K562 (cell line): ENCODE measurements around the gene TESMIN. TPM values are rescaled to one million over a fixed set of nuclear protein-coding genes. Genes with fewer than 3 reads are reported as not detected.

Experiments
- ATAC-seq: fragments of 200-7000 bp; cut with Tn5 transposase; 3 replicates; pipeline ENCODE4 v1.9.1; 2020; ENCODE audit warnings: moderate library complexity
- BruUV-seq: library from RNA; stranded (reverse); fragments of 400-500 nt; replicated peaks from 2 replicates; lab custom pipeline; 2021; lab: Mats Ljungman, UMichigan
- CTCF ChIA-PET: fragments of 300-600 bp; formaldehyde crosslinking; extraction: SDS; loops from one replicate; lab custom pipeline; 2021; ENCODE audit warnings: low intra/inter-chr PET ratio; lab: Yijun Ruan, JAX
- POLR2A ChIA-PET: fragments of 300-600, 350-650 bp; sonication (Branson Sonifier 250); formaldehyde crosslinking; extraction: SDS; loops from one replicate; lab custom pipeline; 2021; ENCODE audit warnings: antibody characterized with exemption, inconsistent platforms; lab: Yijun Ruan, JAX
- DNase-seq, 4 experiments: peaks; one replicate each; pipeline versions ENCODE4 v3.0.0 to v3.0.0-alpha.2; 2011 to 2018; ENCODE audit warnings: low spot score in 3 of 4, mixed read lengths in 3 of 4; ENCODE audit errors: extremely low read depth in 1 of 4
- FAIRE-seq: peaks from 2 replicates; lab custom pipeline; 2011; peaks lifted over from hg19 to GRCh38; lab: Jason Lieb, UNC
- H2AFZ ChIP-seq: 2 replicates; pipeline ENCODE4 v1.6.0; 2011; ENCODE audit warnings: low read depth, low read length, control low read depth, inconsistent platforms
- H3K27ac ChIP-seq: fragments of 200-600 bp; 3 replicates; pipeline ENCODE4 v1.8.0; 2011; ENCODE audit warnings: low read depth, mild to moderate bottlenecking, control low read depth, inconsistent platforms, low read length, moderate library complexity, mixed read lengths; ENCODE audit errors: extremely low read depth
- H3K27me3 ChIP-seq, 2 experiments: fragments of 300-600 bp in 1 of 2; 2 replicates in 1 of 2; 3 replicates in 1 of 2; pipeline versions ENCODE4 v1.6.0 to v1.8.0; 2011; ENCODE audit warnings: inconsistent platforms in 2 of 2, low read length in 2 of 2, mild to moderate bottlenecking in 1 of 2, mixed read lengths in 1 of 2, moderate library complexity in 1 of 2; ENCODE audit not compliant: control insufficient read depth in 2 of 2, insufficient read depth in 2 of 2
- H3K36me3 ChIP-seq: fragments of 300-600 bp; 3 replicates; pipeline ENCODE4 v1.8.0; 2011; ENCODE audit warnings: mild to moderate bottlenecking, low read length, inconsistent platforms; ENCODE audit not compliant: control insufficient read depth, insufficient read depth
- H3K4me1 ChIP-seq, 2 experiments: fragments of 200-600 bp in 1 of 2; replicated peaks in 1 of 2; 2 replicates in 1 of 2; 3 replicates in 1 of 2; pipeline versions ENCODE4 v1.5.1 to v1.8.0; 2011; ENCODE audit warnings: inconsistent platforms in 2 of 2, low read length in 2 of 2, mild to moderate bottlenecking in 1 of 2, mixed read lengths in 1 of 2, moderate library complexity in 1 of 2; ENCODE audit not compliant: control insufficient read depth in 2 of 2, insufficient read depth in 2 of 2
- H3K4me2 ChIP-seq: 2 replicates; pipeline ENCODE4 v1.6.1; 2011; ENCODE audit warnings: low read length, control low read depth, inconsistent platforms, mixed read lengths; ENCODE audit not compliant: insufficient read depth
- H3K4me3 ChIP-seq: fragments of 200-600 bp; sonication (generic), shearing (Covaris generic); 2 replicates; pipeline ENCODE4 v1.5.1; 2016; ENCODE audit warnings: control low read depth, inconsistent platforms
- H3K79me2 ChIP-seq: fragments of 200-600 bp; 3 replicates; pipeline ENCODE4 v1.8.0; 2011; ENCODE audit warnings: low read length, inconsistent platforms; ENCODE audit not compliant: control insufficient read depth, insufficient read depth
- H3K9ac ChIP-seq, 2 experiments: 2 replicates each; pipeline versions ENCODE4 v1.6.0 to v1.6.1; 2011; ENCODE audit warnings: low read depth in 2 of 2, low read length in 2 of 2, control low read depth in 1 of 2, inconsistent platforms in 1 of 2, mild to moderate bottlenecking in 1 of 2, mixed read lengths in 1 of 2; ENCODE audit not compliant: insufficient read depth in 1 of 2
- H3K9me1 ChIP-seq: one replicate; pipeline ENCODE4 v1.6.0; 2011; ENCODE audit warnings: inconsistent platforms, mild to moderate bottlenecking, low read length, moderate library complexity; ENCODE audit not compliant: control insufficient read depth, insufficient read depth
- H3K9me3 ChIP-seq: replicated peaks from 2 replicates; pipeline ENCODE4 v1.5.1; 2011; ENCODE audit warnings: low read depth, low read length, inconsistent platforms; ENCODE audit not compliant: control insufficient read depth, insufficient read depth
- H4K20me1 ChIP-seq: replicated peaks from 2 replicates; pipeline ENCODE4 v1.6.1; 2011; ENCODE audit warnings: low read length, inconsistent platforms, mixed read lengths; ENCODE audit not compliant: control insufficient read depth, insufficient read depth
- BDP1 ChIP-seq: IDR thresholded peaks from 3 replicates; pipeline ENCODE4 v1.6.1; 2011; ENCODE audit not compliant: insufficient read length, insufficient read depth
- COPS2 ChIP-seq: fragments of 450-650 bp; conservative IDR thresholded peaks from 2 replicates; pipeline ENCODE4 v1.6.1; 2016; ENCODE audit warnings: mild to moderate bottlenecking, moderate library complexity
- MAZ ChIP-seq, 2 experiments: fragments of 450-650 bp in 1 of 2; sonication (generic) in 1 of 2; formaldehyde crosslinking; IDR thresholded peaks in 1 of 2; conservative IDR thresholded peaks in 1 of 2; 2 replicates each; pipeline versions ENCODE4 v1.4.0 to v1.5.0; 2020; ENCODE audit warnings: mild to moderate bottlenecking in 1 of 2, missing genetic modification reagents in 1 of 2
- MTA3 ChIP-seq: fragments of 450-650 bp; formaldehyde crosslinking; IDR thresholded peaks from 2 replicates; pipeline ENCODE4 v1.6.1; 2017; ENCODE audit warnings: mild to moderate bottlenecking, borderline replicate concordance
- SP2 ChIP-seq: IDR thresholded peaks from 2 replicates; pipeline ENCODE4 v1.6.1; 2011; ENCODE audit warnings: mild to moderate bottlenecking, low read depth, low read length, moderate library complexity; ENCODE audit not compliant: poor library complexity, severe bottlenecking; ENCODE audit errors: extremely low read depth
- ZNF175 ChIP-seq: fragments of 200-800 bp; sonication (Bioruptor generic); IDR thresholded peaks from 2 replicates; pipeline ENCODE4 v1.6.1; 2016; ENCODE audit warnings: low read depth, mild to moderate bottlenecking, missing genetic modification characterization, missing compliant biosample characterization
- ZNF232 ChIP-seq: sonication (generic); formaldehyde crosslinking; IDR thresholded peaks from 2 replicates; pipeline ENCODE4 v1.8.0; 2022; ENCODE audit warnings: mild to moderate bottlenecking, missing genetic modification reagents
- ZNF263 ChIP-seq: sonication (generic); formaldehyde crosslinking; IDR thresholded peaks from 2 replicates; pipeline ENCODE4 v1.8.0; 2022; ENCODE audit warnings: mild to moderate bottlenecking, missing genetic modification reagents, borderline replicate concordance
- WGBS: fragments of 100-300 bp; shearing (Covaris generic); methylation state at CpG from one replicate; pipeline ENCODE4 v1.1.6; 2016; ENCODE audit warnings: low coverage, mixed read lengths; ENCODE audit not compliant: insufficient coverage; ENCODE audit errors: missing lambda C conversion rate; 5-methylcytosine and 5-hydroxymethylcytosine counted together
- in situ Hi-C: fragments of 300-500 bp; cut with MboI; formaldehyde crosslinking; loops from 4 replicates; pipeline ENCODE4 v1.15.0; 2018; ENCODE audit warnings: inconsistent platforms, mixed read lengths
- intact Hi-C: fragments of 100-400 bp; cut with micrococcal nuclease; formaldehyde crosslinking; loops from 2 replicates; pipeline ENCODE4 v1.14.2; 2022
- polyA plus RNA-seq, 8 experiments: library from polyadenylated mRNA; depleted of rRNA in 4 of 8; stranded (reverse) in 5 of 8; unstranded in 3 of 8; fragments of >200 nt; fragmentation: Nextera tagmentation in 2 of 8; fragmentation: Illumina TruSeq in 1 of 8; extraction: Ambion mirVana in 2 of 8; extraction: Trizol in 1 of 8; gene quantifications; 2 replicates each; pipeline versions ENCODE4 v1.2.1 to v1.2.3, GENCODE V29; 2011 to 2014; ENCODE audit warnings: inconsistent platforms in 1 of 8, missing spikeins in 1 of 8
- total RNA-seq, 7 experiments: library from RNA; depleted of rRNA in 6 of 7; stranded (reverse); fragments of >200 nt in 6 of 7; fragmentation: Illumina TruSeq in 2 of 7; extraction: Trizol in 2 of 7; gene quantifications; 2 replicates each; pipeline versions ENCODE4 v1.2.1 to v1.2.3, GENCODE V29; 2011 to 2021; ENCODE audit warnings: low replicate concordance in 1 of 7
- TF ChIP-seq, protein P1 (sequence below), 3 experiments: IDR thresholded peaks in 2 of 3; conservative IDR thresholded peaks in 1 of 3; 2 replicates each; pipeline ENCODE4 v1.5.1; 2011 to 2012; ENCODE audit warnings: low read length in 3 of 3, mild to moderate bottlenecking in 3 of 3, control low read depth in 2 of 3, improper control_type of control experiment in 1 of 3, inconsistent platforms in 1 of 3, low read depth in 1 of 3, mixed read lengths in 1 of 3, moderate library complexity in 1 of 3; ENCODE audit not compliant: insufficient read depth in 2 of 3
- TF ChIP-seq, protein P2 (sequence below), 2 experiments: fragments of 450-650 bp in 1 of 2; sonication (generic) in 1 of 2; formaldehyde crosslinking in 1 of 2; IDR thresholded peaks; 2 replicates each; pipeline versions ENCODE4 v1.7.1 to v1.9.0; 2016 to 2022; ENCODE audit warnings: inconsistent platforms in 1 of 2, mild to moderate bottlenecking in 1 of 2, missing genetic modification reagents in 1 of 2

The TESMIN gene
- total and polyA plus RNA-seq, 9 of the 15 experiments (the other 6 are each of a cell fraction or from before 2014, with no cell fraction given): 8.9 to 50.5 (median 15.0) TPM

DNA sequence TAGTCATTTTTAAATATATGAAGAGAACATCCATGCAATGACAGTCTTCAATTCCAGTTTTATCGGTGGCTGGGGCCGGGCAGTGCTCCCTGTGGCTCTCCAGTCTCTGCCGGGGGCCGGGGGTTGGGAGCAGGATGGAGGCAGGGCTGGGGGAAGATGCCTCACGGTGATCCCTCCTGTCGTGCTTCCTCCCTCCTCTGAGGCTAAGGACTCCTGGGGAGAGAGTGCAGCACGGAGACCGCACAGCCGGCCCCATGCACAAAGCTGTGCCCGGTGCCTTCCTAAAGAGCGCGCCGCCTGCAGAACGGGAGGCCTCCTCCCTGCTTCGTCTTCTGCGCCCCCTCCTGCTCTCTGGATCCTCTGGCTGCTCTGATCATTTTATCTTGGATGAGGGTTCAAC, 46.4 kb downstream of the TESMIN start:
- peaks cover 0 to 14% of the 10 kb centered on the region in 2 experiments; a peak in 1 of 5 replicates for H3K4me1 ChIP-seq
- H3K27me3 ChIP-seq: peaks cover 14 to 48% of the 10 kb centered on the region in 2 experiments
- BruUV-seq: no TSS peak
- WGBS: 6% methylated on average over 13 of the region's 16 CpGs
- no peak overlapping the region for H3K9ac ChIP-seq
- no peaks in the 10 kb centered on the region for H3K36me3 ChIP-seq
- intact Hi-C loops (no loop called here), in situ Hi-C loops (no loop called here)
- DNase-seq (peak in 2 of 4 experiments; percentile 22 to 33), FAIRE-seq (no peak), ATAC-seq (peak; percentile 94)
- POLR2A ChIA-PET: interaction anchor here (0.7 kb wide), 1 partner anchor 93 kb away, joined by 3 read pairs; no protein-coding TSS in a partner anchor
- no peaks in the 10 kb centered on the region for H3K79me2 ChIP-seq
- no peaks in the 10 kb centered on the region for H3K9me3 ChIP-seq
- no peak overlapping the region for H3K4me3 ChIP-seq
- H4K20me1 ChIP-seq: no peaks in the 10 kb centered on the region
- no peak overlapping the region for H3K4me2 ChIP-seq
- no peak overlapping the region for H3K27ac ChIP-seq
- no peaks in the 10 kb centered on the region for H3K9me1 ChIP-seq
- CTCF ChIA-PET: no interaction called here
- H2AFZ ChIP-seq: peak overlapping the region; percentile 48; the same call in 1 of the 2 replicates
- TF ChIP-seq ZNF232 (CRISPR knock-in tag) (no peak), COPS2 (no peak), ZNF175 (CRISPR knock-in tag) (no peak), SP2 (peak; percentile 30), BDP1 (no peak), ZNF263 (CRISPR knock-in tag) (peak; percentile 74; the same call in 1 of the 2 replicates), MTA3 (peak; percentile 44; the same call in 1 of the 2 replicates), MAZ (CRISPR knock-in tag; conservative IDR thresholded peaks at IDR 0.05 in 1 of 2, IDR thresholded peaks at IDR 0.05 in 1 of 2) (peak in 1 of 2 experiments; percentile 69; a peak in 2 of 4 replicates)
- TF ChIP-seq, protein P1, sequence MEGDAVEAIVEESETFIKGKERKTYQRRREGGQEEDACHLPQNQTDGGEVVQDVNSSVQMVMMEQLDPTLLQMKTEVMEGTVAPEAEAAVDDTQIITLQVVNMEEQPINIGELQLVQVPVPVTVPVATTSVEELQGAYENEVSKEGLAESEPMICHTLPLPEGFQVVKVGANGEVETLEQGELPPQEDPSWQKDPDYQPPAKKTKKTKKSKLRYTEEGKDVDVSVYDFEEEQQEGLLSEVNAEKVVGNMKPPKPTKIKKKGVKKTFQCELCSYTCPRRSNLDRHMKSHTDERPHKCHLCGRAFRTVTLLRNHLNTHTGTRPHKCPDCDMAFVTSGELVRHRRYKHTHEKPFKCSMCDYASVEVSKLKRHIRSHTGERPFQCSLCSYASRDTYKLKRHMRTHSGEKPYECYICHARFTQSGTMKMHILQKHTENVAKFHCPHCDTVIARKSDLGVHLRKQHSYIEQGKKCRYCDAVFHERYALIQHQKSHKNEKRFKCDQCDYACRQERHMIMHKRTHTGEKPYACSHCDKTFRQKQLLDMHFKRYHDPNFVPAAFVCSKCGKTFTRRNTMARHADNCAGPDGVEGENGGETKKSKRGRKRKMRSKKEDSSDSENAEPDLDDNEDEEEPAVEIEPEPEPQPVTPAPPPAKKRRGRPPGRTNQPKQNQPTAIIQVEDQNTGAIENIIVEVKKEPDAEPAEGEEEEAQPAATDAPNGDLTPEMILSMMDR (IDR thresholded peaks at IDR 0.05 in 2 of 3, conservative IDR thresholded peaks at IDR 0.05 in 1 of 3; ENCODE audit: insufficient read depth in 2 of 3, low read depth in 1 of 3, low read length in 3 of 3): peak; percentile 23 to 39 (median 38); a peak in 4 of 6 replicates
- TF ChIP-seq, protein P2, sequence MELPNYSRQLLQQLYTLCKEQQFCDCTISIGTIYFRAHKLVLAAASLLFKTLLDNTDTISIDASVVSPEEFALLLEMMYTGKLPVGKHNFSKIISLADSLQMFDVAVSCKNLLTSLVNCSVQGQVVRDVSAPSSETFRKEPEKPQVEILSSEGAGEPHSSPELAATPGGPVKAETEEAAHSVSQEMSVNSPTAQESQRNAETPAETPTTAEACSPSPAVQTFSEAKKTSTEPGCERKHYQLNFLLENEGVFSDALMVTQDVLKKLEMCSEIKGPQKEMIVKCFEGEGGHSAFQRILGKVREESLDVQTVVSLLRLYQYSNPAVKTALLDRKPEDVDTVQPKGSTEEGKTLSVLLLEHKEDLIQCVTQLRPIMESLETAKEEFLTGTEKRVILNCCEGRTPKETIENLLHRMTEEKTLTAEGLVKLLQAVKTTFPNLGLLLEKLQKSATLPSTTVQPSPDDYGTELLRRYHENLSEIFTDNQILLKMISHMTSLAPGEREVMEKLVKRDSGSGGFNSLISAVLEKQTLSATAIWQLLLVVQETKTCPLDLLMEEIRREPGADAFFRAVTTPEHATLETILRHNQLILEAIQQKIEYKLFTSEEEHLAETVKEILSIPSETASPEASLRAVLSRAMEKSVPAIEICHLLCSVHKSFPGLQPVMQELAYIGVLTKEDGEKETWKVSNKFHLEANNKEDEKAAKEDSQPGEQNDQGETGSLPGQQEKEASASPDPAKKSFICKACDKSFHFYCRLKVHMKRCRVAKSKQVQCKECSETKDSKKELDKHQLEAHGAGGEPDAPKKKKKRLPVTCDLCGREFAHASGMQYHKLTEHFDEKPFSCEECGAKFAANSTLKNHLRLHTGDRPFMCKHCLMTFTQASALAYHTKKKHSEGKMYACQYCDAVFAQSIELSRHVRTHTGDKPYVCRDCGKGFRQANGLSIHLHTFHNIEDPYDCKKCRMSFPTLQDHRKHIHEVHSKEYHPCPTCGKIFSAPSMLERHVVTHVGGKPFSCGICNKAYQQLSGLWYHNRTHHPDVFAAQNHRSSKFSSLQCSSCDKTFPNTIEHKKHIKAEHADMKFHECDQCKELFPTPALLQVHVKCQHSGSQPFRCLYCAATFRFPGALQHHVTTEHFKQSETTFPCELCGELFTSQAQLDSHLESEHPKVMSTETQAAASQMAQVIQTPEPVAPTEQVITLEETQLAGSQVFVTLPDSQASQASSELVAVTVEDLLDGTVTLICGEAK (IDR thresholded peaks at IDR 0.05): peak; percentile 19; the same call in 1 of the 2 replicates
- TF ChIP-seq, protein P2 (CRISPR knock-in tag; IDR thresholded peaks at IDR 0.05): no peak
